HG03442 (cell line): ENCODE data around the gene TNFAIP8L1.

ENCODE experiments used
- ATAC-seq: cut with Tn5 transposase; IDR thresholded peaks from one replicate; pipeline ENCODE4 v1.9.1; 2021; ENCODE audit warnings: mild to moderate bottlenecking, moderate library complexity; ENCODE audit not compliant: unreplicated experiment

The TNFAIP8L1 gene

DNA sequence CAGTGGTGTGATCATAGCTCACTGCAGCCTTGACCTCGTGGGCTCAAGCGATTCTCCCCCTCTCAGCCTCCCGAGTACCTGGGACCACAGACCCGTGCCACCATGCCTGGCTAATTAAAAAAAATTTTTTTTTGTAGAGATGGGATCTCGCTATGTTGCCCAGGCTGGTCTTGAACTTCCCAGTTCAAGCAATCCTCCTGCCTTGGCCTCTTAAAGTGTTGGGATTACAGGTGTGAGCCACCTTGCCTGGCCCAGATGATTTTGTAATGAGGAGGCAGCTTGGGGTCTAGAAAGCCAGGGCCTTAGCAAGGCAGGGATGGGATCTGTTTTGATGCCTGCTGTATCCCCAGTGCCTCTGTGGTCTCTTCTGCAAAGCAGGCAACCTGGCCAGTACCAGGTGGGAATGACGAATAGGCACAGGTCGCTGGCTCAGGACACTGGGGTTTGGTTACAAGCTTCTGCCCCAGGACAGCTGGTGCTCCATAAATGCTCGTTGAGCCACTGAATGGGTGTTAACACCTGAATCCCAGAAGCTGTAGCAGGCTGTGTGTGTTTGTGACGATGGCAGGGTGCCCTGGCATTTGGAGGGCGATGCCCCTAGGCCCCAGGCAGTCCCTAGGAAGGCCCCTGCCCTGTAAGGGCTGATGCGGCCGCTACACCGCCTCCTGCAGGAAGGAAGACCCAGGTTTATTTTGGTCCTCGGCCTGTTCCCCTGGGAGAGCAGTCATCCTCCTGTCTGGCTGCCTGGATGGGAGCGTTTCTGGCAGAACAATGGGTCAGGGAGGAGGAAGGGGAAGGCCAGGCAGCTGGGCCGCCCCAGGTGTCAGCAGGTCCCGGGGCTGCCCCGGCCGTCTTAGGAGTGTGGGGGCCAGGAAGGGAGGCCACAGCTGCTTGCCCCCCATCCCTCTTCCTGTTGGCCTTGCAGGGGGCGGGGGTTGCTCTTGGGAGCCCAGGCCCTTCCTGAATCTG lies 8.6 kb downstream of the TNFAIP8L1 start:
- no peak for ATAC-seq

DNA sequence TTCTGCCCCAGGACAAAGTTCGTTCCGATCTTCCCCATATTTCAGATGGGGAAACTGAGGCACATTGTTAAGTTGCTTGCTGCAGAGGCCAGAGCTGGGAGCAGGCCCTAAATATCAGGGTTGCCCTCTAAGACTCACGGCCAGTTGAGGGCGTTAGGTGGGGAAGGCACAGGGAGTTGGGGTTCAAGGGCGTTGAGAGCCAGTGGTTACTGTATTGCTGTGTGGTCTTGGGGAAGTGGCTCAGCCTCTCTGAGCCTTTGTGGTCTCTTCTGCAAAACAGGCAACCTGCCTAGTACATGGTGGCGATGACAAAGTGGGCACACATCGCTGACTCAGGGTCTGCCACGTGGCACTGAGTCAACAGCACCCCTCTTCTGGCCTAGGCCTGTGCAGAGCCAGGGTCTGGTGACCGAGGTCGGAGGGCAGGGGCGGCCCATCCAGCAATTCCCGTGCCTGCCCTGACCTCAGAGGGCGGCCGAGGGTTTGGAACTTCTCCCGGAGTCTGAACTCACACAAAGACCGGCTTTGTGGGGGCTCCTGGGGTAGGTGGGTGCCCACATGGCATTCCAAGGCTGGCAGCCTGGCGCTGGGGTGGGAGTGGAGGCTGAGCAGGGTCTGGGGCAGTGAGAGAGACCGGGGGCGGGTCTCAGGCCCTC lies 10.2 kb downstream of the TNFAIP8L1 start:
- ATAC-seq = no peak

DNA sequence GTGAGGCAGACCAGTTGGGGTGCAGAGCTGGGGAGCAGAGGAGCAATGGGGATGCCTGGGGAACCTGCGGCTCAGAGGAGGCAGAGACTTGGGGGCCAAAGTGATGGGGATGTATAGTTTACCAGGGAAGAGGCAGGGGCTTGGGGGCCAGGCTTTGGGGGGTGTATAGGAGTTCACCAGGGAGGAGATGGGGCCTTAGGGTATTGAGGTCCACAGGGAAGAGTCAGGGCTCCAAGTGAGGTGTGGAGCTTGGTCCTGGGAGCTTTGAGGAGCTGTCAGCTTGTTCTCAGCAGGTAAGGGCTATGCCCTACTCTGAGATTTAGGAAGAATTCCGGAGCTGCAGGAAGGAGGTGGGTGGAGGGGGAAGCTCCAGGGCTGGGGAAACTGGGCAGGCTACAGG lies 10.8 kb downstream of the TNFAIP8L1 start:
- ATAC-seq = no peak

DNA sequence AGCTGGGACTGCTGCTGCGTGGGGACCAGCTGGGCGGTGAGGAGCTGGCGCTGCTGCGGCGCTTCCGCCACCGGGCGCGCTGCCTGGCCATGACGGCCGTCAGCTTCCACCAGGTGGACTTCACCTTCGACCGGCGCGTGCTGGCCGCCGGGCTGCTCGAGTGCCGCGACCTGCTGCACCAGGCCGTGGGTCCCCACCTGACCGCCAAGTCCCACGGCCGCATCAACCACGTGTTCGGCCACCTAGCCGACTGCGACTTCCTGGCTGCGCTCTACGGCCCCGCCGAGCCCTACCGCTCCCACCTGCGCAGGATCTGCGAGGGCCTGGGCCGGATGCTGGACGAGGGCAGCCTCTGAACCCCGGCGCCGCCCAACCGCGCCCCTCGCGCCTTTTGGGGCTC lies 12.8 kb downstream of the TNFAIP8L1 start:
- ATAC-seq = no peak

DNA sequence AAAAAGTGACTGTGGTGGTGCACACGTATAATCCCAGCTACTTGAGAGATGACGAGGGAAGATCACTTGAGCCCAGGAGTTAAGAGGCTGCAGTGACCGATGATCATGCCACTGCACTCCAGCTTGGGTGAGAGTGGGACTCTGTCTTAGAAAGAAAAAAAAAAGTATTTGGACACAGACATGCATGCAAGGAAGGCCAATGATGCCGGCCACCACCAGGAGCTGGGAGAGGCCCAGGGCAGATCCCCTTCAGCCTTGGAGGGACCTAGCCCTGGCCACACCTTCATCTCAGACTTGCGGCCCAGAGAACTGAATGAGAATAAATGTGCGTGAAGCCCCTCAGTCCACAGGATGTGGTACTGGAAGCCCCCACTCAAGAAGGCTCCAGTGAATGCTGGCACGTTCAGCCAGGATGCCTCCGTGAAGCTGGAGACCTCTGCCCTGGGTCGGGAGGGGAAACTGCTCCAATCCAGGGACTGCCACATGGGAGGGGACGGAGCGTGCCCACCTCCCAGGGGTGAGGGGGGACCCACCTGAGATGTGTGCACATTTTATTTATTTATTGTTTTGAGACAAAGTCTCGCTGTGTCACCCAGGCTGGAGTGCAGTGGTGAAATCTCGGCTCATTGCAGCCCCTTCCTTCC lies 14.6 kb downstream of the TNFAIP8L1 start:
- no peak for ATAC-seq

DNA sequence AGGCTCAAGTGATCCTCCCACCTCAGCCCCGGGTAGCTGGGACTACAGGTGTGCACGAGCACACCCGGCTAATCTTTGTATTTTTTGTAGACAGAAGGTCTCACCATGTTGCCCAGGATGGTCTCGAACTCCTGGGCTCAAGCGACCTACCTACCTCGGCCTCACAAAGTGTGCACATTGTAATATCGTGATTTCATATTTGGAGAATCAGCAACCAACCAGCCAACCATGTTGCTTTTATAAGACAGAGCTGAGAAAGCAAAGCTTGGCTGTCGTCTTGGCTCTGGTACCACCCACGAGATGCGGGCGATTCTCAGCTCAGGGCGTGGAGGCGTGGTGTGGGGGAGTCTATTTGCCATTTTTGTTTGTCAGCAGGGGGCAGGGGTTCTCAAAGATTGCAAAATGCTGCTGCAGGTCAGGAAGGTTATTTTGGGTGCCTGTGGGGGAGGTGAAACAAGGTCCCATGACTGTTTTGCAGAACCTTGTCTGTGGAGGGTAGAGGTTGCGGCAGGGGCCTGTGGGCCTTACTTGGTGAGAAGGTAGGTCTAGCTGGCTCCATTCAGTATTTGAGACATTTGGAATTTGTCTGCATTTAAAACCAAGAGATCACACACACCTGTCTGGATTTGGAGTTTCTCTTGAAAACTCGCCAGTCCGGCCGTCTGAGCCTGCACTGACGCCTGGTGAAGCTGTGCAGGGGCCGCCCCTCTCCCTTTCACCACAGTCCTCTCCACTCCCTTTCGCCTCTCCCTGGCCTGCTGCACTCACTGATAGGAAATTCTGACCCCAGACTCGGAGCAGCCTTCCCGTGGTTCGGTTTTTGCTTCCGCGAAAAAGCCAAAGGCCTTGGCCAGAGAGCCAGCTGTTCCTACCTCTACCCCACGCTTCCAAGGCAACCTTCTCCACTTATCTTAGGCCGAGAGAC lies 15.4 kb downstream of the TNFAIP8L1 start:
- no peak for ATAC-seq

DNA sequence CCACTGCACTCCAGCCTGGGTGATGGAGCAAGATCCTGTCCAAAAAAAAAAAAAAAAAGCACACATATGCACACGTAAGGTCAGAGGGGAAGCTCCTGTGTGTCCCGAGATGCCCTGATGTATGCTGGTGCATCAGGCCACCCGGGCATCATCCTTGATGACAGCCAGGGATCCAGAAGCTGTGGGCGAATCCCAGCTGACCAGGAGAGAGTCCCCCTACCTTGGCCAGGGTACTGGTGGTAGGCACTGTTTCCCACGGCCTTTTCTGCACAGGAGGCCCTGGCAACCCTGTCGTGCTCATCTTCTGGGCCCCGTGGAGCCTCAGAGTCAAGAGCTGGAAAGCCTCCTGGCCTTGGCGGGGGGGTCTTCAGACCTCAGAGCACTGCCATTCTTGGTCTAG lies 16.8 kb downstream of the TNFAIP8L1 start:
- ATAC-seq = no peak

DNA sequence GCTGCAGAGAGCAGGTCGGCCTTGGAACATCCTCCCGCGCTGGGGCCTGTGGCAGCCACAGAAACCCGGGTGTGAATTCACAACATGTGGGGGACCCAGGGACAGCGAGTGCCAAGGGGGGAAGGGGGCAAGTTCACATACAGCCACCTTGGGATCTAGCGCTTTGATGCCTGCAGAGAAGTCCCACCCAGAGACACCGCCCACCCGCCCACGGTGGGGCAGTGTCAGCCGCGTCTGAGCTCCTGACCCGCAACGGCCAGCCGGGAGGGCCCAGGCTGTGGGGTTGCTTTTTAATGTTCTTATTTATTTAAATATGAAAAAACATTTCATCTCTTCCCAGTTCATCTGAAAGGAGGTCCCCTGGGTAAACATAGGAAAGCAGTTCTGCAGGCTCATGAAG lies 17.9 kb downstream of the TNFAIP8L1 start:
- no peak for ATAC-seq

DNA sequence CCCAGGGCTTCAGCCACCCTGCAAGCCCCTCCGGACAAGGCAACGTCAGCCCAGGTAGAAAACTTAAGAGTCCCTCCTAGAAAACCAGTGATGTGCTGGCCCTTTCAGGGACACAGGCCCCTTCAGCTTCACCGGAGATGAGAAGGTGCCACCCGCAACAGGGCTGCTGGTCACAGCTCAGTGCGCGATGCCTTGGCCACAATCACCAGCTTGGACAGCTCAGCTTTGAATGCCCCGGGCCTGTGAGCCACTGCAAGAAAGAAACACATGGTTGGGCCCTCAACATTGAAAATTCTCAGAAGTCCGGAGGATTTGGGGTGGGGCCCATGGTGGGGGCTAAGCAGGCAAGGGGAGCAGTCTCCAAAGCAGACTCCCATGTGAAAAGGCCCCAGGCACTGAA lies 18.5 kb downstream of the TNFAIP8L1 start:
- ATAC-seq = no peak

DNA sequence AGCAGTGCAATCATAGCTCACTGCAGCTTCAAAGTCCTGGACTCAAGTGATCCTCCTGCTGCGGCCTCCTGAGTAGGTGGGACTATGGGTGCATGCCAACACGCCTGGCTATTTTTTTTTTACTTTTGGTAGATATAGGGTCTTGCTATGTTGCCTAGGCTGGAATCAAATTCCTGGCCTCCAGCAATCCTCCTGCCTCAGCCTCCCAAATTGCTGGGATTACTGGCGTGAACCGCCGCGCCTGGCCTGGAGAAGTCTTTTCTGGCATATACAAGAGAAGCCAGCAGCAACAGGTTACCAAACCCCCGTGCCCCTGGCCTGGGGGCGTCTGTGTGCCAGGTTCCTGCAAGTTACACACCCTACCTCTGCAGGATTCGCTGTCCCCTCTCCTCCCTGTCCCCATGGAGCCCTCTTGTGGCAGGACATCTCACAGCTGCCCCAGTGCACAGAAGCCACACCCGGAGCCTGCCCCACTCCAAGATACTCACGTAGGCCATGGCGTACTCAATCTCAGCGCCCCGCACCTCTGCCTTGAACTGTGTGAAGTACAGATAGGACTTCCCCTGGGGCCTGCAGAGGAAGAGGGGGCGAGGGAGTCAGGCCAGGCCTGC lies 21.0 kb downstream of the TNFAIP8L1 start:
- ATAC-seq = no peak

DNA sequence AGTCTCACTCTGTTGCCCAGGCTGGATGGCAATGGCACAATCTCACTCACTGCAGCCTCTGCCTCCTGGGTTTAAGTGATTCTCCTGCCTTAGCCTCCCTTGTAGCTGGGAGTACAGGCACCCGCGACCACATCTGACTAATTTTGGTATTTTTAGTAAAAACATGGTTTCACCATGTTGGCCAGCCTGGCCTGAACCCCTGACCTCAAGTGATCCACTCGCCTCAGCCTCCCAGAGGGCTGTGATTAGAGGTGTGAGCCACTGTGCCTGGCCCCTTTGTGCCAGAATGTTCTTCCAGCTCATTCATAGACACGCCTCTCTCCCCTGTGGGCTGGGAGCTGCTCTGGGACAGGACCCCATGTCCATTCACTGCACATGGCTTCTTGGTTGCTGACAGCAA lies 21.7 kb downstream of the TNFAIP8L1 start:
- ATAC-seq = no peak

DNA sequence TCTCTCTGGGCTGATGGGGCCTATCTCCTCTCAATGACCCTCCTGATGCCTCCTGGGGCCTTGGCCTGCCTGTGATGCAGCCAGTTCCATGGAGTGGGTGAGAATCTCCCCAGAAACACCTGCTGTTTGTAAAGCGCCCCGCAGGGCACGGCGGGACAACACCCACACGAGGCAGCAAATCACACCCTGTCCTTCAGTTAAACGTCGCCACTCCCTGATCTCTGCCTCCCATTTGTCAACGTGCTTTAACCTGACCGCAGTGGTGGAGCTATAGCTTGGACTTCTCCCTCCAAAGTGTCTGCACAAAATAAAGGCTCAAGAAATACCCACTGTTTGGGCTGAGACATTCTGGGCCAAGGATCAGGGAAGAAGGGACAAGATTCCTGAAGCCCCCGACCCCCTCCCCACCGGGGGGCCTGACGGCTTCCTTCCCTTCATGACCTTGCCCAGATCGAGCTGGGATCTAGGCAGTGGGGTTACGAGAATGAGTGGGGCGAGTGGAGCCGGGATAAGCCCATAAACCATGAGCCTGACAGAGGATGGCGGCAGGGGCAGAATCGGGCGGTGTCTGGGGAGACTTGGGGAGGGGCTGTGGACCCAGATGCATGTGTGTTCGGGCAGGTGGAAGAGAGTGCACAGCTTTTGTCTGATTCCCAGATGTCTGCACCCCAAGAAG lies 22.8 kb downstream of the TNFAIP8L1 start:
- ATAC-seq = no peak

DNA sequence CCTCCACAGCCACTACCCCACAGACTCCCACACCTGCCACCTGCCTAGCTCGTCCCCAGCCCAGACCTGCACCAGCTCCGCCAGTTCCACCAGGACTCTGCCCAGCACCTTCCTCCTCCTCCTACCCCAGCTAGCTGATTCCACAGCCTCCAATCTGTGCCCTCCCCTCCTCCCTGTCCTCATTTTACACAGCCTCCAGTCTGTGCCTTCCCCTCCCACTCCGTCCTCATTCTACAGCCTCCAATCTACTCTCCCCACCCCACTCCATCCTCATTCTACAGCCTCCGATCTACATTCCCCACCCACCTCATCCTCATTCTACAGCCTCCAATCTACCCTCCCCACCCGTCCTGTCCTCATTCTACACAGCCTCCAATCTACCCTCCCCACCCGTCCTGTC lies 23.5 kb downstream of the TNFAIP8L1 start:
- no peak for ATAC-seq

DNA sequence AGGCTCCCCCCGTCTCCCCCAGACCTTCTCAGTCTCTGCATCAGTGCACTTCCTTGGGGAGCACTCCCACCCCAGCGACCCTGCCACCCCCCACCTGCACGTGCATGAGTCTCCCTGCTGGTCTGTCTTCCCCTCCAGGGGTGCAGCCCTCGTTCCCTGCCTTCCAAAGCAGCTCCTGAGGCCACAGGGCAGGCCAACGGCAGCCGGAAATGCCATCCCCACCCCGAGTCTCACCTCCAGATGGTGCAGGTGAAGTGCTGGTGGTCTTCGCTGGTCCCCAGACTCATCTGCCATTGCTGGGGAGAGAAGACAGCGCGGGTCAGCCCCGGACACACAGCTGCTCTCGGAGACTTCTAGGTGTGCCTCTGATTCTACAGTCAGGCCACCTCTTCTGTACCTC lies 25.3 kb downstream of the TNFAIP8L1 start:
- no peak for ATAC-seq

DNA sequence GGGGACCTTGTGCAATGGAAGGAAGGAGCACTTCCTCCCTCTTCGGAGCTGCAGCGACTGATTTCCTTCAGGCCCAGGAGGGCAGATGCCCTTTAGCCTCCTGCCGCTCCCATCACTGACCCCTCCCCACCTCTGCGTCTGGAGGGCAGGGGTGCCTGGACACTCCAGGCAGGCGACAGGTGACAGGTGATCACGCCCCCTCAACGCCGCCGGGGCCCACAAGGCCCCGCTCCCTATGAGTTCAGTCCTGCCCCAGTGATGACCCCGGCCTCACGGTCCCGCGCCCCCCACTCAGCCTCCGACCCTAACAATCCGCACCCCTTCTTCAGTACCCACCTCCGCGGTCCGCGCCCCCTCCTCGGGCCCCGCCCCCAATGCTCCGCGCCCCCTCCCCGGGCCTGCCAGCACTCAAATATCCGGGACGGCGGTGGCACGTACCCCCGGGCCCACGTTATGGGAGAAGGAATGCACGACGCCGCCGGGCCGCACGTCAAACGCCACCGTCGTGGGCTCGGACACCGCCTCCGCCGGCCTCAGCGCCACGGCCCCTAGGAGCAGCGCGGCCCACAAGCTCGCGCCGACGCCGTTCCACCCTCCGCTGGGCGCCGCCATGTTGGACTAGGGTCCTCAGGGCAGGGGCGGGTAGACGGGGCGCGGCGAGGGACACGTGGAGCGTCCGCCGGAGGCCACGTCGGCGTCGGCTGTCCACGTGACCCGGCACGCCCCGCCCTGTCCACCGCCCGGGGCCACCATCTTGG lies 30.6 kb downstream of the TNFAIP8L1 start, which contains the start of gene MYDGF:
Gene MYDGF, minus strand, starts transcription at position 620 of the 758 bp plus-strand sequence. Its CDS starts 8 bp downstream, at position 612.
- ATAC-seq = peak; percentile 85

DNA sequence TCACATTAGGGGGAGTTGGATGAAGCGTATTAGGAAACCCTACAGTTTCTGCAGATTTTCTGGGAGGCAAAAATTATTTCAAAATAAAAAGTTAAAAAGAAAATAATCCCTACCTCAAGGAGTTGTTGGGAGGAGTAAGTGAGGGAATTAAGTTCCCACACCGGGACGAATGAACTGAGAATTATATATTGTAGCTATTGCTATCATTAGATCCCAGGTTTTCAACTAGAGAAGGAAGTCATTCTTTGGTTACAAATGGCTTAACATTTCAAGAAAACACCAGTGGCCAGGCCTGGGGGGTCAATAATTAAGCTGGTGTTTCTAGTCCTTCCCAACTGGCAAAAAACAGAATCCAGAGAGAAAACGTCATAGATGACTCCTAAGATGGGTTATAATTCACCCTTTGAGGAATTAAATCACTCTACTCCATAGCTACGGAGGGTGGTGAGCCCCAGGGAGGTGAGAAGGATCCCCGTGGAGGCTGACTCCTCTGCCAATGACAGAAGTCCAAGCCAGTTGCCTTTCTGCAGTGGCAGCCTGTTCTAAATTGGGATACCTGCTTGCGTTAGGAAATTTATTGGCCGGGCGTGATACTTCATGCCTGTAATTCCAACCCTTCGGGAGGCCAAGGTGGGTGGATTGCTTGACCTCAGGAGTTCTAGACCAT lies 32.0 kb downstream of the TNFAIP8L1 start:
- no peak for ATAC-seq

DNA sequence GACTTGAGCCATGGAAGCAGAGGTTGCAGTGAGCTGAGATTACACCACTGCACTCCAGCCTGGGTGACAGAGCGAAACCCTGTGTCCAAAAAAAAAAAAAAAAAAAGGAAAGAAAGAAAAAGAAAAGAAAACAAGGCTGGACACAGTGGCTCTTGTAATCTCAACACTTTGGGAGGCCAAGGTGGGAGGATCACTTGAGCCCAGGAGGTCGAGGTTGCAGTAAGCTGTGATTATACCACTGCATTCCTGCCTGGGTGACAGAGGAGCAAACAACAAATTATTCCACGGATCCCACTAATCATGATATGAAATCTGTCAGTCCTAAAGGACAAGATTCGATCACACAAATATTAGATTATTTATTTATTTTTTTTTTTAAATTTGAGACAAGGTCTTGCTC lies 33.9 kb downstream of the TNFAIP8L1 start:
- no peak for ATAC-seq

DNA sequence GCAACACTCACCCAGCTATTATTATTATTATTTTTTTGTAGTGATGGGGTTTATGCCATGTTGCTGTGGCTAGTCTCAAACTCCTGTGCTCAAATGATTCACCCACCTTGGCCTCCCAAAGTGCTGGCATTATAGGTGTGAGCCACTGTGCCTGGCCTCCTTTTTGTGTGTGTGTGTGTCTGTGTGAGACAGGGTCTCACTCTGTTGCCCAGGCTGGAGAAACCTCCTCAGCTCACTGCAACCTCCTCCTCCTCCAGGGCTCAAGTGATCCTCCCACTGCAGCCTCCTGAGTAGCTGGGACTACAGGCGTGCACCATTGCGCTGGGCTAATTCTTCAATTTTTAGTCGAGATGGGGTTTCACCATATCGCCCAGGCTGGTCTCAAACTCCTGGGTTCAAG lies 34.4 kb downstream of the TNFAIP8L1 start:
- no peak for ATAC-seq
